Activated naive CD8-positive, alpha-beta T cell (primary cell): ENCODE data around the gene GLRX.
A peak's percentile ranks its signal among the peaks of the same experiment; 100 is the strongest.
"Not testable (repeated sequence)": the region's sequence is repeated elsewhere in the genome, so short reads cannot be mapped to it uniquely, and the experiment has no call there.

Source experiments
- H3K27ac Mint-ChIP-seq: one replicate; pipeline ENCODE4 v1.8.0; 2021; ENCODE audit warnings: mixed read lengths
- H3K27me3 Mint-ChIP-seq: one replicate; pipeline ENCODE4 v1.8.0; 2021; ENCODE audit warnings: mixed read lengths
- H3K36me3 Mint-ChIP-seq: one replicate; pipeline ENCODE4 v1.8.0; 2021; ENCODE audit warnings: mixed read lengths
- H3K4me1 Mint-ChIP-seq: one replicate; pipeline ENCODE4 v1.8.0; 2021; ENCODE audit warnings: low read depth, mixed read lengths
- H3K4me3 Mint-ChIP-seq: one replicate; pipeline ENCODE4 v1.8.0; 2021; ENCODE audit warnings: mild to moderate bottlenecking, mixed read lengths
- H3K9me3 Mint-ChIP-seq: one replicate; pipeline ENCODE4 v1.8.0; 2021; ENCODE audit warnings: low read depth, mixed read lengths

GLRX gene

GRCh38 chr5:95858661-95859595, 36.4 kb upstream of the GLRX start:
- Mint-ChIP-seq H3K4me1 (peaks cover 49% of the 10 kb centered on the region), H3K9me3 (no peaks in the 10 kb centered on the region), H3K27ac (peak overlapping the region; percentile 88), H3K36me3 (no peaks in the 10 kb centered on the region), H3K27me3 (no peaks in the 10 kb centered on the region), H3K4me3 (peak overlapping the region; percentile 52)

DNA sequence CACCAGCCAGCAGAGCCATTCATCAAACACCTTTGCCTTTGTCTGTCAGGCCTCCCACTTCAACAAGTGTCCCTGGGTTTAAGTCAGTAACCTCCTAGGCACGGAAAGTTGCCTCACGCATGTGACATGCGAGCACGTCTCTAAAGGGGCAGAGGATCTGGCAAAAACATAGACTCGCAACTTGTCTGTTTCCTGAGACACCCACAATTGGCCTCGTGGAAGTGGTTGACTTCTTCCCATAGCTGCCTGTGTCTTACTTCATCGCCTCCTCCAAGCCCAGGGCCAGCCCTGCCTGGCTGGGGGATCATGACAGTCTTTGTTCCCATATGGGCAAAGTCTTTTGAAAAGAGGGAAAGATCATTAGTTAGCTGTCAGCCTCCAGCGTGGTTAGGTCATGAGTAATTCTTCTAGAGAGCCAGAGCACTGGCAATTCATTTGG, 35.5 kb upstream of the GLRX start:
- Mint-ChIP-seq H3K4me3 (no peak overlapping the region), H3K36me3 (no peaks in the 10 kb centered on the region), H3K9me3 (no peaks in the 10 kb centered on the region), H3K4me1 (peaks cover 45% of the 10 kb centered on the region), H3K27me3 (no peaks in the 10 kb centered on the region), H3K27ac (peak overlapping the region; percentile 88)

DNA sequence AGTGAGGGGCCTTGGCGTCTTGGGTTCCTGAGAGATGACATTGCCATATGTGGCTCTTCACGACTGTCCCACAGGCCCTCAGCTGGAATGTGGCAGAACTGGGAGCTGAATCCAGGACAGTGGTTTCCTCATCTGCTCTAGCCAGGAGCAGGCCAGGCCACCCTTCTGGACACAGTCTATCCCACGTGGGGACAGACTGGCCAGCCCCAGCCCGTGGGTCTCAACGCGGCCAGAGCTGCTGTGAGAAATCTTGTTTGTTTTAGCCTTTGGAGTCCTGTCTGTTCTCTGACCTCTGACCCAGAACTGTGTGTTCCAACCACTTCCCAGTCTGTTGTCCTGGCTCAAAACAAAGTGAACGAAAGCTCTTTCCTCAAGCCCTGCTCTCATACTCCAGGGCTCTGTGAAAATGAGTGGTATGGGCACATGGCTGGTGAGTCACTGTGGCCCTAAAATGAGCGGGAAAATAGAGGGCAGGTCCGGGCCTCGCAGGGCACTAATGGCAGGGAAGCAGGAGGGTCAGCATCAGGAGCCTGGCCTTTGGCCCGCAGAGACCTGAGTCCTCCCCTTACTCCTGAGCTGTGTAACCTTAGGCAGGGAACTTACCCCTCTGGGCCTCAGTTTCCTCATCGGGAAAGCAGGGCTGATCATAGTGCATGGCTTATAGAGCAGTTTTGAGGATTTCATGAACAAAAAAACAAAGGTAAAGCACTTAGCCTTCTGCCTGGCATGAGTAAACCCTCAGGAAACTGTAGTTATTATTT, 34.8 kb upstream of the GLRX start:
- H3K4me3 Mint-ChIP-seq: no peak overlapping the region
- no peaks in the 10 kb centered on the region for H3K9me3 Mint-ChIP-seq
- H3K27ac Mint-ChIP-seq: no peak overlapping the region

DNA sequence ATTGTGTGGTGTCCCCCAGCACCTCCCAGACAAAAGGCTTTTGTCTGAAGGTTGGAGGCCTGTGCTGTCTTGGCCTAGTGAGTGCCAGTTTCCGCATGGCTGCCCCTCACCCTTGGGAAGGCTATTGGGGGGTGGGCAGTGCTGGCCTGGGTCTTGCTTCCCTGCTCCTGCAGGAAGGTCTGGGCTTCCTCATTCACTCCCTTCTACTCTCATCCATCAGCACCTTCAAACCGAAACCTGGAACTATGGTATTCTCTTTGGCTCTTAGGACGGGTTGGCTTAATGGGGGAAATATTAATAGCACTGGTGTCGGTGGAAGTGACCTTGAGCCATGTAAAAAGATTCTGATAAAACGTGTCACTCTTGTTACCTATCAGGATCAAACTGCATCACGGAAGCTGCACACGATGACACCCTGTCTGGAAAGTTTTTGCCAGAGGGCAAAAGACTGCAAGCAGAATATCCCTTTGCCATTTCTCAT, 34.0 kb upstream of the GLRX start:
- Mint-ChIP-seq H3K27me3 (no peaks in the 10 kb centered on the region), H3K4me3 (no peak overlapping the region), H3K27ac (no peak overlapping the region), H3K36me3 (no peaks in the 10 kb centered on the region), H3K9me3 (no peaks in the 10 kb centered on the region), H3K4me1 (peaks cover 30% of the 10 kb centered on the region)

More for the DNA sequence above, 34.8 kb upstream of the GLRX start:
- H3K27me3 Mint-ChIP-seq: no peaks in the 10 kb centered on the region
- no peaks in the 10 kb centered on the region for H3K36me3 Mint-ChIP-seq
- H3K4me1 Mint-ChIP-seq: peaks cover 38% of the 10 kb centered on the region

DNA sequence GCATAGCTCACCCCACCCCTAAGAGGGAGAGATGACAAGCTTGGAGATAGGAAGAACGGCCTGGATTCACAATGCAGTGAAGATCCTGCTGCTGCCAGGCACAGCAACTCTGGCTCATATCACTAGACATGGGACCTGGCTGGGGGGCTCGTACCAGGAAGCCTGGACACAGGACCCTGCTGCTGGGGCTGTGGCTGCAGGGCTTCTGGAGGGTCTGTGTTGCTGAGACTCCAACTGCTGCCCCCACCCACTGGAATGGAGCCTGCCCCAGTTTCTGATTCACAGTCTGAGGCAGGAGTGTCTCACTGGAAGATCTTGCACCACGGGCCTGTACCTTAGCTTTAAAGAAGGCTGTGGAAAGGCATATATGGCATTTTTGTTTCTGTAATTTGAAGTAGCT, 31.0 kb upstream of the GLRX start:
- H3K27me3 Mint-ChIP-seq: no peaks in the 10 kb centered on the region
- no peak overlapping the region for H3K4me3 Mint-ChIP-seq
- H3K27ac Mint-ChIP-seq: no peak overlapping the region
- H3K4me1 Mint-ChIP-seq: peaks cover 4% of the 10 kb centered on the region
- no peaks in the 10 kb centered on the region for H3K9me3 Mint-ChIP-seq
- no peaks in the 10 kb centered on the region for H3K36me3 Mint-ChIP-seq

DNA sequence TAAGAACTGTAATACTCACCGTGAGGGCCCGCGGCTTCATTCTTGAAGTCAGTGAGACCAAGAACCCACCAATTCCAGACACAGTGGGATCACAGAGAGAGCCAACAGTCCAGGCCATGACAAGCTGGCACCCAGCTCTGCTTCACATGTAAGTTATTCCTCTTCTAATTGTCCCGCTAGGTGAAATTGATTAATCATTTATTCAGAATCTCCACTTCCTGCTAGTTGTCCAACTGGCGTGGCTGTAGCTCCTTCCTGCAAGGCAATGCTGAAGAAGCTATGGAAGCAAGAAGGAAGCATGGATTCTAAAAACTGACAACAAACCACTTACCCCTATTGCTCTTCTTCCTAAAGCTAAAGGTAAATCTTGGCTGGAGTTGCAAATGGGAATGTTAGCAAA, 30.0 kb upstream of the GLRX start:
- H3K27ac Mint-ChIP-seq: no peak overlapping the region
- H3K36me3 Mint-ChIP-seq: no peaks in the 10 kb centered on the region
- H3K9me3 Mint-ChIP-seq: no peaks in the 10 kb centered on the region
- H3K4me1 Mint-ChIP-seq: no peaks in the 10 kb centered on the region
- no peaks in the 10 kb centered on the region for H3K27me3 Mint-ChIP-seq
- no peak overlapping the region for H3K4me3 Mint-ChIP-seq

DNA sequence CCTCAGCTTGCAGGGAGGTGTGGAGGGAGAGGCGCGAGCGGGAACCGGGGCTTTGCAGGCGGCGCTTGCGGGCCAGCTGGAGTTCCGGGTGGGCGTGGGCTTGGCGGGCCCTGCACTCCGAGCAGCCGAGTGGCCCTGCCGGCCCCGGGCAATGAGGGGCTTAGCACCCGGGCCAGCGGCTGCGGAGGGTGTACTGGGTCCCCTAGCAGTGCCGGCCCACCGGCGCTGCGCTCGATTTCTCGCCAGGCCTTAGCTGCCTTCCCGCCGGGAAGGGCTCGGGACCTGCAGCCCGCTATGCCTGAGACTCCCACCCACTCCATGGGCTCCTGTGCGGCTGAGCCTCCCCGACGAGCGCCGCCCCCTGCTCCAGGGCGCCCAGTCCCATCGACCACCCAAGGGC, 28.6 kb upstream of the GLRX start:
- H3K9me3 Mint-ChIP-seq, H3K4me3 Mint-ChIP-seq, H3K27ac Mint-ChIP-seq, H3K4me1 Mint-ChIP-seq, H3K27me3 Mint-ChIP-seq, H3K36me3 Mint-ChIP-seq: not testable (repeated sequence)

DNA sequence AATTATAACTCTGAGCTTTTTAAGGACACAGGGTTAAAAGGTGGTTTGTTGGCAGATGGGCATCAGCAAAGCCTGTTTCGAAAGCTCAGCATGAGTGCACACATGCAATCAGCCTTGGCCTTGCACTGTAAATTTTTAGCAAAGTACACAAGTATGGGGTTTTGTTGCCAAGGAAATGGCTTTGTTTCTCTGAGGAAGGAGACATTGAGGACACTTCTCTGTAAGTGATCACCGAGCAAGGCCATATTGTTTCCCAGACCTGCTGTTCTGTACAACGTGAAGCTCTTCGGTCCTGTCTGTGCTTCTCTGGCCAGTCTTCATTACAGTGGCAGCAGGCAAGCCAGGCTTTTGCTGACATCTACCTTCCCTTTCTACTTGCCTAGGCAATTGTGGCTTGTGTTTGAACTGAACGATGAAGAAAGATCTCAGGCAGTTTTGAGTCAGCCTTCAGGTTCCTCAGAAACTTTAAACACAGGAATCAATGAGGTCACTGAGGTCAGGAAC, 27.9 kb upstream of the GLRX start:
- no peak overlapping the region for H3K27ac Mint-ChIP-seq
- no peak overlapping the region for H3K4me3 Mint-ChIP-seq
- no peaks in the 10 kb centered on the region for H3K36me3 Mint-ChIP-seq
- no peaks in the 10 kb centered on the region for H3K9me3 Mint-ChIP-seq
- H3K4me1 Mint-ChIP-seq: peaks cover 2% of the 10 kb centered on the region
- no peaks in the 10 kb centered on the region for H3K27me3 Mint-ChIP-seq

GRCh38 chr5:95848701-95849100, 26.2 kb upstream of the GLRX start:
- Mint-ChIP-seq H3K27ac (no peak overlapping the region), H3K4me3 (no peak overlapping the region), H3K27me3 (no peaks in the 10 kb centered on the region), H3K36me3 (no peaks in the 10 kb centered on the region), H3K4me1 (peaks cover 6% of the 10 kb centered on the region), H3K9me3 (no peaks in the 10 kb centered on the region)

GRCh38 chr5:95847261-95847592, 24.7 kb upstream of the GLRX start:
- Mint-ChIP-seq H3K27me3 (no peaks in the 10 kb centered on the region), H3K9me3 (no peaks in the 10 kb centered on the region), H3K27ac (no peak overlapping the region), H3K4me3 (no peak overlapping the region), H3K36me3 (no peaks in the 10 kb centered on the region), H3K4me1 (peaks cover 17% of the 10 kb centered on the region)

DNA sequence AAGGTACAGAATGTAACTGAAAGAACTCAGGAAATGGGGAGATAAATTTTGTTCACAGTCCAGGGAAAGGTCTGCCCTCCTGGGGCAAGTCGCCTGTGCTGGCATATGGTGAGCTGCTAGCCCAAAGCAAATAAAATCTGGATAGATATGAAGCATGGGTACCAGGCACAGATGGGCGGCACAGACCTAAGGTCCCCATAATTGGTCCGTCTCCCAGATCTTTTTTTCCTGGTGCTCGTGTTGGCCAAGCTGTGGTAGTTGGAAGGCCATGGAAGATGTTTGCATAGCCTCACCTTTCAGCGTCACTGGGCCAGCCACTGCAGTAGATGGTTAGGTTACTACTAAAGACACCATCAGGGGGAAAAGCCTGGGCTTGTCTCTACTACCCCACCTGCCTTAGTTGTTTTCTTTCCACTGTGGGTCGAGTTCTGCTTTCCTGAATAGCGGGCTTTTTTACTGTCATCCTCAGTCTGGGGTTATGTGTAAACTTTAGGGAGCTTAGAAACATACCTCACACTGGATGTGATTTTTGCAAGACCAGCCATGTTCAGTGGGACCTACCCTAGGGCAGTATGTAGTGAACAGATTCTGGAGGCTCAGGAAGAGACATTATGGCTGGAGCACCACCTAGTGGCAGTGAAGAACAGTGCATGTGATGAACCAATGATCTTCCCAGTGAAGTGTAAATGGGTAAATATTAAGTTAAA, 24.2 kb upstream of the GLRX start:
- no peaks in the 10 kb centered on the region for H3K27me3 Mint-ChIP-seq
- no peaks in the 10 kb centered on the region for H3K9me3 Mint-ChIP-seq
- peaks cover 17% of the 10 kb centered on the region for H3K4me1 Mint-ChIP-seq
- H3K4me3 Mint-ChIP-seq: no peak overlapping the region
- H3K36me3 Mint-ChIP-seq: no peaks in the 10 kb centered on the region
- H3K27ac Mint-ChIP-seq: no peak overlapping the region

DNA sequence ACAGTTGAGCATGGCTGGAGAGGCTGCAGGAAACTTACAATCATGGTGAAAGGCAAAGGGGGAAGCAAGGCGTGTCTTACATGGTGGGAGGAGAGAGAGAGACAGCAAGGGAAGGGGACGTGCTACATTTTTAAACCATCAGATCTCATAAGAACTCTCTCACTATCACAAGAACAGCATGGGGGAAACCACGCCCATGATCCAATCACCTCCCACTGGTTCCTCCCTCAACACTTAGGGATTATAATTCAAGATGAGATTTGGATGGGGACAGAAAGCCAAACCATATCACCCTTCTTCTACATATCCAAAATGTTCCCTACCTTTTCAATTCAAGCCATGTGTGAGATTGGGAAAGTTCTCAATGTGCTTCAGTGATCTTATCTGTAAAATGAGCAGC, 22.9 kb upstream of the GLRX start:
- Mint-ChIP-seq H3K9me3 (no peaks in the 10 kb centered on the region), H3K4me3 (no peak overlapping the region), H3K4me1 (peaks cover 17% of the 10 kb centered on the region), H3K27ac (no peak overlapping the region), H3K27me3 (no peaks in the 10 kb centered on the region), H3K36me3 (no peaks in the 10 kb centered on the region)

DNA sequence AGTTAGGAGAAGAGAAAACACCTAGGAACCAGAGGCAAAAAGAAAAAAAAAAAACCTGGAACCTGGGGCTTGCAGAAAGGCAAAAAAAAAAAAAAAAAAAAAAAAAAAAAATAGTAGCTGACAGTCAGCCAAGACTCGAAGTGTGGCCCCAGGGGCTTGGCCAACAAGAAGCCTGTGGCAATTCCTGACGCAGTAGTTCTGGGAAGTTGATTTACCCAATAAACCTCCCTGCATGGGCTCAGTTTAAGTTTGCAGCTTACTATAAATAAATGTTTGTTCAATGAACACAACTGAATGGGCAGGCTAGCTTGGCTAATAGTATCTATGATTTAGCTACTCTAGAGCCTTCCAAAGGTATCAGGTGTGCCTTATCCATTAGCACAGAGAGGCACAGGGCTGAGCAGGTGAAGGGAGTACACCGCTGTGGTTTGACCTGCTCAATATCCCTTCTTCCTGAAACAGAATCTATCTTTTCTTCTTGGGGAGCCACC, 21.3 kb upstream of the GLRX start:
- Mint-ChIP-seq H3K27me3 (no peaks in the 10 kb centered on the region), H3K27ac (no peak overlapping the region), H3K4me3 (no peak overlapping the region), H3K36me3 (no peaks in the 10 kb centered on the region), H3K4me1 (peaks cover 21% of the 10 kb centered on the region), H3K9me3 (no peaks in the 10 kb centered on the region)

- H3K4me3 Mint-ChIP-seq: no peak overlapping the region
- no peaks in the 10 kb centered on the region for H3K9me3 Mint-ChIP-seq
- peak overlapping the region; percentile 92 for H3K27ac Mint-ChIP-seq
- no peaks in the 10 kb centered on the region for H3K27me3 Mint-ChIP-seq
- peaks cover 21% of the 10 kb centered on the region for H3K4me1 Mint-ChIP-seq
- no peaks in the 10 kb centered on the region for H3K36me3 Mint-ChIP-seq
These were observed 20.5 kb upstream of the GLRX start for GRCh38 chr5:95842854-95843544.
